DND-41 (cell line): ENCODE measurements around the gene NEURL3.

Experiments
- EZH2 ChIP-seq: IDR thresholded peaks from 3 replicates; pipeline ENCODE4 v1.6.1; 2012; ENCODE audit warnings: borderline replicate concordance, low read depth, mild to moderate bottlenecking, moderate library complexity, low read length, inconsistent platforms; ENCODE audit not compliant: severe bottlenecking
- TF ChIP-seq, protein P1 (sequence below): IDR thresholded peaks from 2 replicates; pipeline ENCODE4 v1.5.1; 2012; ENCODE audit warnings: borderline replicate concordance, low read length, moderate library complexity, mild to moderate bottlenecking; ENCODE audit not compliant: poor library complexity, severe bottlenecking; ENCODE audit errors: extremely low read depth

DNA sequence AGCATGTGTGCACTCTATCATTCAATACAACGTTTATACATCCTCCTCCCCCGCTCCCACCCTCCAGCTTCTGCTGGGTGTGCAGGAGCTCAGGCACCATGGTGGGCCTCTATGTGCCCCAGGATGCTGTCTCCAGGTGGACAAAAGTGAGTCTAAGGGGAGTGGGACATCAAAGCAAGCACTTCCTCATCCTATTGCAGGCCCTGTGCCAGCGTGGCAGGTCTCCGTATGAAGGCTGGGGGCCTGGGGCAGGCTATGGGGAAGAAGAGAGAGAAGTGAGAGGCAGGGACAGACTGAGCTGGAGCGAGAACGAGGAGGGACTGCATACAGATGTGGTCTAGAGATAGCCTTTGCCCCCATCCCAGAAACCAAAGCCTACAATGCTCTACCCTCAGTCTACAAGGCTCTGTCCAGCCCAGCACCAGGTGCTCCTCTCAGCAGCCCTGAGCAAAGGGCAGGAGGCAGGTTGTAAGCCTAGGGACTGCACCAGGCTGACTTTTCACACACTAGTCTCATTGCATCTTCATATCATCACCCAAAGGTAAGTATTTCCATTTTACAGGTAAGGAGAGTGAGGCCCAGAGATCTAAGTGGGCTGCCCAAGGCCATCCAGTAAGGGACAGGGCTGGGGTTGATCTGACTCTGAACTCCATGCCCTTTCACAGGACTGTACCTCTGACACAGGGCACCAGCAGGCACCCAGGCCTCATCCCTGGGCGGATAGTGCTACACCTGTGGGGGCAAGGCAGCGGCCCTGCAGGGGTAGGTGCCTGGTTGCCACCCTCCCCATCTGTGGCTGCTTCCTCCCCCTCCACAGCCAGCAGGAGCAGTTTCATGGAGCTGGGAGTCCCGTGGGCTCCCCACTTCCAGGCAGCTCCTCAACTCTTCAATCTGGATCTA, 17.4 kb upstream of the NEURL3 start:
- no peak for TF ChIP-seq EZH2
- TF ChIP-seq, protein P1, sequence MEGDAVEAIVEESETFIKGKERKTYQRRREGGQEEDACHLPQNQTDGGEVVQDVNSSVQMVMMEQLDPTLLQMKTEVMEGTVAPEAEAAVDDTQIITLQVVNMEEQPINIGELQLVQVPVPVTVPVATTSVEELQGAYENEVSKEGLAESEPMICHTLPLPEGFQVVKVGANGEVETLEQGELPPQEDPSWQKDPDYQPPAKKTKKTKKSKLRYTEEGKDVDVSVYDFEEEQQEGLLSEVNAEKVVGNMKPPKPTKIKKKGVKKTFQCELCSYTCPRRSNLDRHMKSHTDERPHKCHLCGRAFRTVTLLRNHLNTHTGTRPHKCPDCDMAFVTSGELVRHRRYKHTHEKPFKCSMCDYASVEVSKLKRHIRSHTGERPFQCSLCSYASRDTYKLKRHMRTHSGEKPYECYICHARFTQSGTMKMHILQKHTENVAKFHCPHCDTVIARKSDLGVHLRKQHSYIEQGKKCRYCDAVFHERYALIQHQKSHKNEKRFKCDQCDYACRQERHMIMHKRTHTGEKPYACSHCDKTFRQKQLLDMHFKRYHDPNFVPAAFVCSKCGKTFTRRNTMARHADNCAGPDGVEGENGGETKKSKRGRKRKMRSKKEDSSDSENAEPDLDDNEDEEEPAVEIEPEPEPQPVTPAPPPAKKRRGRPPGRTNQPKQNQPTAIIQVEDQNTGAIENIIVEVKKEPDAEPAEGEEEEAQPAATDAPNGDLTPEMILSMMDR = no peak
